ENCODE results near the gene BTF3. TPM values are rescaled to one million over a fixed set of nuclear protein-coding genes. Genes with fewer than 3 reads are reported as not detected.

Gene BTF3
- total and polyA plus RNA-seq, 2 of the 8 experiments (the other 6 are each of a cell fraction or from before 2014, with no cell fraction given), result 396 to 754 TPM

DNA sequence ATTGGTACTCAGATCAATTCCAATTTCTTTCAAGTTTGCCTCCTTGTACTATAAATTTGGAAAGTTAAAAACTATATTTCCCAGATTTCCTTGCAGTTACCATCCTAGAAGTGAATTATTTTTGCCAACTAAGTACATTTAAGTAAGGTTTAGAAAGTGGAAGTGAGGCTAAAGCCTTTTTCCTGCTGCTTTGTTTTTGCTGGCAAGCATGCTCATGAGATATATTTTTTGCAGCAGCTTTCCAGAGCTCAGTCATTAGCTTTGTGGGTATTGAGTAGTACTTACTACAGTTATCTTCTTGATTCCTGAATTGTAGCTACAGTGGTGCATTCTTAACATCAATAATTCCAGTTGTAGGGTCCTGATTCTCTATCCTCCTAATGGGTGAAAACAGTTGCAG is 3.5 kb upstream of the BTF3 start:
- Histone ChIP-seq H3K14ac (ENCODE audit: insufficient read length) (no peak overlapping the region), H3K9ac (replicated peaks in 1 of 4; ENCODE audit: extremely low read depth in 1 of 4, low read depth in 3 of 4, low read length in 3 of 4) (no peak overlapping the region), H3K4me2 (ENCODE audit: insufficient read depth in 1 of 2, low read depth in 2 of 2, low read length in 2 of 2) (no peak overlapping the region), H3K56ac (replicated peaks; ENCODE audit: insufficient read length, low read depth, low read length) (no peak overlapping the region), H4K20me1 (replicated peaks in 1 of 2; ENCODE audit: control insufficient read depth in 1 of 2, insufficient read depth in 2 of 2, low read length in 2 of 2) (no peaks in the 10 kb centered on the region), H3K23ac (ENCODE audit: insufficient read length) (no peak overlapping the region), H3K27me3 (replicated peaks in 1 of 4; ENCODE audit: control insufficient read depth in 3 of 4, extremely low read depth in 1 of 4, insufficient read depth in 3 of 4, low read length in 3 of 4) (no peaks in the 10 kb centered on the region), H3K36me3 (ENCODE audit: control insufficient read depth in 2 of 4, insufficient read depth in 4 of 4, low read length in 3 of 4) (peaks cover 0 to 7% (median 0%) of the 10 kb centered on the region in 4 experiments; a peak in 1 of 8 replicates), H2AK5ac (ENCODE audit: low read depth, low read length) (no peak overlapping the region), H2BK15ac (ENCODE audit: low read length) (no peak overlapping the region), H4K8ac (ENCODE audit: extremely low read depth, insufficient read depth, low read length) (no peak overlapping the region), H3K4me1 (replicated peaks in 1 of 4; ENCODE audit: control insufficient read depth in 3 of 4, insufficient read depth in 4 of 4, low read length in 3 of 4) (peaks cover 1 to 6% (median 3%) of the 10 kb centered on the region in 4 experiments; a peak in 6 of 7 replicates), H3K79me2 (ENCODE audit: control insufficient read depth in 1 of 2, insufficient read depth in 2 of 2, low read length in 2 of 2) (peaks cover 13 to 25% of the 10 kb centered on the region in 2 experiments), H4K91ac (replicated peaks; ENCODE audit: insufficient read length, low read length) (no peak overlapping the region), H2BK12ac (ENCODE audit: low read depth, low read length) (no peak overlapping the region), H2AFZ (ENCODE audit: low read length) (no peak overlapping the region), H2BK120ac (replicated peaks; ENCODE audit: low read depth, low read length) (no peak overlapping the region), H4K5ac (ENCODE audit: insufficient read length, low read depth, low read length) (no peak overlapping the region), H3K4me3 (ENCODE audit: extremely low read depth in 1 of 4, insufficient read depth in 2 of 4, low read depth in 3 of 4, low read length in 4 of 4) (no peak overlapping the region), H3K79me1 (ENCODE audit: low read depth, low read length) (no peaks in the 10 kb centered on the region), H3K27ac (ENCODE audit: low read depth, low read length) (no peak overlapping the region), H3K9me3 (ENCODE audit: insufficient read depth in 2 of 2, low read depth in 1 of 2, low read length in 1 of 2) (no peaks in the 10 kb centered on the region), H3K18ac (ENCODE audit: extremely low read depth, low read length) (no peak overlapping the region), H3K4ac (replicated peaks; ENCODE audit: insufficient read length, low read depth, low read length) (no peak overlapping the region), H2BK20ac (ENCODE audit: low read length) (no peak overlapping the region), H2BK5ac (ENCODE audit: low read depth, low read length) (no peak overlapping the region), H3K23me2 (ENCODE audit: low read depth, low read length) (peaks cover 9% of the 10 kb centered on the region)
- DNase-seq (ENCODE audit: low read depth in 1 of 2, low spot score in 2 of 2), result no peak
- TF ChIP-seq TEAD4 (IDR thresholded peaks at IDR 0.05; ENCODE audit: low read depth, low read length), result no peak
- no peak for TF ChIP-seq SIRT6 (IDR thresholded peaks at IDR 0.05; ENCODE audit: low read length)
- TF ChIP-seq ASH2L (IDR thresholded peaks at IDR 0.05; ENCODE audit: low read length), result no peak
- no peak for TF ChIP-seq YY1 (IDR thresholded peaks at IDR 0.05; ENCODE audit: low read depth, low read length)
- TF ChIP-seq SP4 (IDR thresholded peaks at IDR 0.05; ENCODE audit: low read length), result no peak
- TF ChIP-seq CBX5 (IDR thresholded peaks at IDR 0.05; ENCODE audit: low read depth, low read length), result no peak
- TF ChIP-seq SP2 (IDR thresholded peaks at IDR 0.05; ENCODE audit: low read length), result no peak
- no peak for TF ChIP-seq RNF2 (IDR thresholded peaks at IDR 0.05; ENCODE audit: borderline replicate concordance, low read depth, low read length, missing control alignments, poor library complexity, severe bottlenecking)
- CTCF ChIA-PET (ENCODE audit: partially characterized antibody), result interaction anchor here (0.7 to 6.1 kb wide), 3 partner anchors 8 to 39 kb away, joined by 3 to 53 read pairs (median 3); no protein-coding TSS in a partner anchor
- POLR2A ChIA-PET (ENCODE audit: partially characterized antibody), result interaction anchor here (0.7 to 7.7 kb wide), 3 partner anchors 8 to 36 kb away, joined by 3 to 170 read pairs (median 3); no protein-coding TSS in a partner anchor
- FAIRE-seq, result no peak
